OCI-LY7 (cell line): Measurements from ENCODE around the gene FOXD3. TPM values are rescaled to one million over a fixed set of nuclear protein-coding genes. Genes with fewer than 3 reads are reported as not detected.

Experiments
- BruUV-seq: library from RNA; stranded (reverse); fragments of 400-500 nt; replicated peaks from 2 replicates; lab custom pipeline; 2021; lab: Mats Ljungman, UMichigan
- CTCF ChIA-PET: fragments of 300-600 bp; sonication (Branson Sonifier 250); formaldehyde crosslinking; loops from one replicate; lab custom pipeline; 2022; ENCODE audit warnings: antibody characterized with exemption; ENCODE audit not compliant: unreplicated experiment; lab: Charles Lee
- POLR2A ChIA-PET: fragments of 300-600 bp; sonication (Branson Sonifier 250); formaldehyde crosslinking; loops from one replicate; lab custom pipeline; 2022; ENCODE audit warnings: antibody characterized with exemption; lab: Charles Lee
- DNase-seq: peaks from one replicate; pipeline ENCODE4 v3.0.0-alpha.2; 2015; ENCODE audit warnings: low spot score
- H2AFZ ChIP-seq: fragments of 200-600 bp; sonication (generic), shearing (Covaris generic); 2 replicates; pipeline ENCODE4 v1.6.1; 2014; ENCODE audit warnings: mild to moderate bottlenecking, antibody characterized with exemption, low read length, moderate library complexity
- H3K27ac ChIP-seq: fragments of 200-600 bp; sonication (generic); 2 replicates; pipeline ENCODE4 v1.5.1; 2014; ENCODE audit warnings: mixed run types, low read depth, mild to moderate bottlenecking, moderate library complexity, low read length, inconsistent platforms; ENCODE audit not compliant: poor library complexity, severe bottlenecking
- H3K36me3 ChIP-seq: fragments of 200-600 bp; sonication (generic); 2 replicates; pipeline ENCODE4 v1.6.1; 2014; ENCODE audit warnings: mild to moderate bottlenecking, antibody characterized with exemption, low read length, moderate library complexity, mixed read lengths; ENCODE audit not compliant: insufficient read depth
- H3K4me1 ChIP-seq: fragments of 200-600 bp; sonication (generic); 2 replicates; pipeline ENCODE4 v1.5.1; 2014; ENCODE audit warnings: mild to moderate bottlenecking, low read length; ENCODE audit not compliant: insufficient read depth, poor library complexity, severe bottlenecking
- H3K4me2 ChIP-seq: fragments of 200-600 bp; sonication (generic); 2 replicates; pipeline ENCODE4 v1.6.1; 2014; ENCODE audit warnings: mild to moderate bottlenecking, low read length
- H3K4me3 ChIP-seq: fragments of 200-600 bp; sonication (generic); 2 replicates; pipeline ENCODE4 v1.5.1; 2014; ENCODE audit warnings: mild to moderate bottlenecking, low read depth, low read length; ENCODE audit not compliant: poor library complexity, severe bottlenecking
- H3K79me2 ChIP-seq: fragments of 200-600 bp; sonication (generic); 2 replicates; pipeline ENCODE4 v1.6.1; 2016; ENCODE audit warnings: low read depth, mild to moderate bottlenecking, low read length, moderate library complexity, mixed read lengths; ENCODE audit not compliant: insufficient read depth
- H3K9me2 ChIP-seq: fragments of 200-600 bp; sonication (generic); 2 replicates; pipeline ENCODE4 v1.6.1; 2016; ENCODE audit warnings: mild to moderate bottlenecking, low read length, mixed read lengths; ENCODE audit not compliant: insufficient read depth
- H3K9me3 ChIP-seq: fragments of 200-600 bp; sonication (generic); 2 replicates; pipeline ENCODE4 v1.6.1; 2014; ENCODE audit warnings: mild to moderate bottlenecking, mixed run types, low read length, mixed read lengths
- H4K20me1 ChIP-seq: fragments of 200-600 bp; sonication (generic); 2 replicates; pipeline ENCODE4 v1.6.1; 2014; ENCODE audit warnings: mild to moderate bottlenecking, antibody characterized with exemption, low read length, moderate library complexity, mixed read lengths; ENCODE audit not compliant: insufficient read depth
- CTCF ChIP-seq: fragments of 200-600 bp; sonication (generic); conservative IDR thresholded peaks from 2 replicates; pipeline ENCODE4 v1.5.1; 2014; ENCODE audit warnings: mild to moderate bottlenecking, antibody characterized with exemption, low read length, moderate library complexity, mixed read lengths
- EZH2phosphoT487 ChIP-seq: fragments of 200-600 bp; sonication (generic); IDR thresholded peaks from 2 replicates; pipeline ENCODE4 v1.6.1; 2018; ENCODE audit warnings: low read depth, borderline replicate concordance, mild to moderate bottlenecking, mixed run types, antibody characterized with exemption, low read length, moderate library complexity, mixed read lengths
- intact Hi-C: fragments of 100-400 bp; cut with micrococcal nuclease; formaldehyde crosslinking; loops from one replicate; pipeline ENCODE4 v1.10.0; 2022; ENCODE audit not compliant: unreplicated experiment
- total RNA-seq, 2 experiments: library from RNA; depleted of rRNA in 1 of 2; stranded (reverse); fragments of >200 nt in 1 of 2; shearing (Covaris generic) in 1 of 2; gene quantifications; 2 replicates each; pipeline ENCODE4 v1.2.3, GENCODE V29; 2014 to 2022

FOXD3 gene
- total RNA-seq, 2 experiments from 2014 or later, result 0.06 TPM; not detected in 1

GRCh38 chr1:63359561-63359960, 37.2 kb downstream of the FOXD3 start:
- Histone ChIP-seq H3K9me3 (no peaks in the 10 kb centered on the region), H3K4me1 (no peaks in the 10 kb centered on the region), H2AFZ (no peak overlapping the region), H3K27ac (no peak overlapping the region), H3K36me3 (no peaks in the 10 kb centered on the region), H3K4me2 (no peak overlapping the region), H3K9me2 (no peaks in the 10 kb centered on the region), H3K79me2 (no peaks in the 10 kb centered on the region), H4K20me1 (no peaks in the 10 kb centered on the region), H3K4me3 (no peak overlapping the region)
- TF ChIP-seq CTCF (no peak), EZH2phosphoT487 (no peak)
- CTCF ChIA-PET, result no interaction called here
- intact Hi-C loops, result no loop called here
- DNase-seq, result no peak
- BruUV-seq, result no TSS peak
- POLR2A ChIA-PET, result interaction anchor here (0.8 to 1.4 kb wide), 3 partner anchors 8 to 179 kb away, joined by 3 to 8 read pairs (median 4); no protein-coding TSS in a partner anchor

- ChIA-PET CTCF (no interaction called here), POLR2A (no interaction called here)
- TF ChIP-seq CTCF (no peak), EZH2phosphoT487 (no peak)
- Histone ChIP-seq H3K4me2 (no peak overlapping the region), H3K4me1 (peaks cover 5% of the 10 kb centered on the region), H3K9me3 (no peaks in the 10 kb centered on the region), H3K36me3 (no peaks in the 10 kb centered on the region), H3K4me3 (no peak overlapping the region), H4K20me1 (no peaks in the 10 kb centered on the region), H3K9me2 (no peaks in the 10 kb centered on the region), H2AFZ (no peak overlapping the region), H3K27ac (no peak overlapping the region), H3K79me2 (no peaks in the 10 kb centered on the region)
- DNase-seq, result no peak
- intact Hi-C loops, result no loop called here
- no TSS peak for BruUV-seq
Observed at GRCh38 chr1:63362073-63362472, 39.7 kb downstream of the FOXD3 start.

GRCh38 chr1:63362578-63362977, 40.2 kb downstream of the FOXD3 start:
- no peak overlapping the region for H3K27ac ChIP-seq
- no peaks in the 10 kb centered on the region for H3K79me2 ChIP-seq
- H4K20me1 ChIP-seq, result no peaks in the 10 kb centered on the region
- ChIA-PET CTCF (no interaction called here), POLR2A (no interaction called here)
- H3K9me2 ChIP-seq, result no peaks in the 10 kb centered on the region
- intact Hi-C loops, result no loop called here
- H3K9me3 ChIP-seq, result no peaks in the 10 kb centered on the region
- no peak overlapping the region for H3K4me3 ChIP-seq
- TF ChIP-seq CTCF, result peak; percentile 50
- TF ChIP-seq EZH2phosphoT487, result no peak
- DNase-seq, result peak; percentile 2
- peaks cover 6% of the 10 kb centered on the region for H3K4me1 ChIP-seq
- BruUV-seq, result no TSS peak
- H3K36me3 ChIP-seq, result no peaks in the 10 kb centered on the region
- H2AFZ ChIP-seq, result no peak overlapping the region
- no peak overlapping the region for H3K4me2 ChIP-seq
